CD14-positive monocyte (primary cell): ENCODE measurements around the gene PLA2G4D. TPM values are rescaled to one million over a fixed set of nuclear protein-coding genes. Genes with fewer than 3 reads are reported as not detected.

Experiments used
- DNase-seq, 3 donors: peaks; one replicate each; pipeline ENCODE4 v3.0.0-alpha.2; 2011 to 2022
- H2AFZ ChIP-seq: 2 replicates; pipeline ENCODE4 v1.6.0; 2012; ENCODE audit warnings: mild to moderate bottlenecking, low read depth, low read length, inconsistent platforms; ENCODE audit not compliant: insufficient read depth, poor library complexity, severe bottlenecking
- H3K27ac ChIP-seq, 2 donors: 1 replicate in 1 of 2; 2 replicates in 1 of 2; pipeline ENCODE4 v1.5.1; 2012 to 2013; ENCODE audit warnings: low read length in 2 of 2, control low read depth in 1 of 2, inconsistent platforms in 1 of 2, low read depth in 1 of 2, mild to moderate bottlenecking in 1 of 2
- H3K27me3 ChIP-seq, 2 donors: one replicate each; pipeline versions ENCODE4 v1.6.0 to v1.6.1; 2011 to 2013; ENCODE audit warnings: low read length in 2 of 2; ENCODE audit not compliant: control insufficient read depth in 2 of 2, insufficient read depth in 2 of 2
- H3K36me3 ChIP-seq, 2 donors: replicated peaks in 1 of 2; 1 replicate in 1 of 2; 2 replicates in 1 of 2; pipeline versions ENCODE4 v1.5.1 to v1.6.1; 2012 to 2013; ENCODE audit warnings: low read length in 2 of 2, control low read depth in 1 of 2, inconsistent platforms in 1 of 2, mild to moderate bottlenecking in 1 of 2; ENCODE audit not compliant: insufficient read depth in 2 of 2, control insufficient read depth in 1 of 2
- H3K4me1 ChIP-seq, 2 donors: 1 replicate in 1 of 2; 2 replicates in 1 of 2; pipeline versions ENCODE4 v1.5.1 to v1.6.1; 2012 to 2013; ENCODE audit warnings: low read length in 2 of 2, control low read depth in 1 of 2, inconsistent platforms in 1 of 2, mild to moderate bottlenecking in 1 of 2, moderate library complexity in 1 of 2; ENCODE audit not compliant: insufficient read depth in 2 of 2, control insufficient read depth in 1 of 2
- H3K4me2 ChIP-seq: replicated peaks from 2 replicates; pipeline ENCODE3; 2012; ENCODE audit warnings: low read length, moderate library complexity, mild to moderate bottlenecking; ENCODE audit not compliant: poor library complexity, severe bottlenecking; ENCODE audit errors: extremely low read depth
- H3K4me3 ChIP-seq, 3 experiments: fragments of 200-600 bp in 1 of 3; sonication (generic) in 1 of 3; replicated peaks in 1 of 3; 1 replicate in 2 of 3; 2 replicates in 1 of 3; pipeline ENCODE4 v1.5.1; 2011 to 2013; ENCODE audit warnings: low read length in 3 of 3, mild to moderate bottlenecking in 3 of 3, control low read depth in 2 of 3, low read depth in 2 of 3, inconsistent platforms in 1 of 3, moderate library complexity in 1 of 3
- H3K79me2 ChIP-seq: 2 replicates; pipeline ENCODE4 v1.6.0; 2012; ENCODE audit warnings: mild to moderate bottlenecking, control low read depth, inconsistent platforms, low read length, moderate library complexity; ENCODE audit not compliant: insufficient read depth
- H3K9ac ChIP-seq: 2 replicates; pipeline ENCODE4 v1.6.0; 2017; ENCODE audit warnings: low read length, mild to moderate bottlenecking; ENCODE audit not compliant: insufficient read depth, poor library complexity, severe bottlenecking
- H3K9me3 ChIP-seq, 2 donors: replicated peaks in 1 of 2; 1 replicate in 1 of 2; 2 replicates in 1 of 2; pipeline versions ENCODE4 v1.5.1 to v1.6.1; 2012 to 2013; ENCODE audit warnings: low read length in 2 of 2, control low read depth in 1 of 2; ENCODE audit not compliant: control insufficient read depth in 1 of 2, insufficient read depth in 1 of 2
- H4K20me1 ChIP-seq: 2 replicates; pipeline ENCODE4 v1.6.0; 2012; ENCODE audit warnings: mild to moderate bottlenecking, low read length, control low read depth, moderate library complexity; ENCODE audit not compliant: insufficient read depth
- H3K27ac Mint-ChIP-seq, 7 donors: one replicate each; pipeline ENCODE4 v1.8.0; 2020; ENCODE audit warnings: mild to moderate bottlenecking in 7 of 7, mixed read lengths in 7 of 7, moderate library complexity in 6 of 7, inconsistent platforms in 2 of 7
- H3K27me3 Mint-ChIP-seq, 3 donors: one replicate each; pipeline ENCODE4 v1.8.0; 2021 to 2022; ENCODE audit warnings: low read depth in 3 of 3, mild to moderate bottlenecking in 3 of 3, mixed read lengths in 3 of 3, moderate library complexity in 3 of 3, inconsistent platforms in 1 of 3
- H3K36me3 Mint-ChIP-seq, 2 donors: one replicate each; pipeline ENCODE4 v1.8.0; 2020; ENCODE audit warnings: mixed read lengths in 2 of 2, inconsistent platforms in 1 of 2, mild to moderate bottlenecking in 1 of 2
- H3K4me1 Mint-ChIP-seq: one replicate; pipeline ENCODE4 v1.8.0; 2020; ENCODE audit warnings: mild to moderate bottlenecking, mixed read lengths
- H3K4me3 Mint-ChIP-seq, 2 donors: one replicate each; pipeline ENCODE4 v1.8.0; 2020; ENCODE audit warnings: mild to moderate bottlenecking in 2 of 2, mixed read lengths in 2 of 2, moderate library complexity in 1 of 2
- H3K9me3 Mint-ChIP-seq, 7 donors: one replicate each; pipeline ENCODE4 v1.8.0; 2020 to 2022; ENCODE audit warnings: mixed read lengths in 7 of 7, mild to moderate bottlenecking in 6 of 7, moderate library complexity in 6 of 7, inconsistent platforms in 2 of 7
- WGBS: methylation state at CpG from one replicate; pipeline ENCODE4 v1.1.5; 2013; ENCODE audit warnings: missing lambda C conversion rate; ENCODE audit not compliant: insufficient coverage; 5-methylcytosine and 5-hydroxymethylcytosine counted together
- intact Hi-C, 2 donors: fragments of 100-400 bp; cut with micrococcal nuclease; formaldehyde crosslinking; loops; one replicate each; pipeline versions ENCODE4 v1.15.0 to v1.15.1; 2023
- polyA plus RNA-seq, 3 donors: library from polyadenylated mRNA; depleted of rRNA in 1 of 3; unstranded in 2 of 3; stranded (reverse) in 1 of 3; fragments of 300-500 nt in 2 of 3; fragments of >200 nt in 1 of 3; fragmentation: Illumina TruSeq in 2 of 3; gene quantifications; 1 replicate in 2 of 3; 2 replicates in 1 of 3; pipeline ENCODE4 v1.2.3, GENCODE V29; 2012 to 2021
- TF ChIP-seq, protein P1 (sequence below): fragments of 200-600 bp; IDR thresholded peaks from one replicate; pipeline ENCODE4 v1.8.0; 2022; ENCODE audit warnings: antibody characterized with exemption, mild to moderate bottlenecking

The PLA2G4D gene
- polyA plus RNA-seq, 3 donors: not detected

DNA sequence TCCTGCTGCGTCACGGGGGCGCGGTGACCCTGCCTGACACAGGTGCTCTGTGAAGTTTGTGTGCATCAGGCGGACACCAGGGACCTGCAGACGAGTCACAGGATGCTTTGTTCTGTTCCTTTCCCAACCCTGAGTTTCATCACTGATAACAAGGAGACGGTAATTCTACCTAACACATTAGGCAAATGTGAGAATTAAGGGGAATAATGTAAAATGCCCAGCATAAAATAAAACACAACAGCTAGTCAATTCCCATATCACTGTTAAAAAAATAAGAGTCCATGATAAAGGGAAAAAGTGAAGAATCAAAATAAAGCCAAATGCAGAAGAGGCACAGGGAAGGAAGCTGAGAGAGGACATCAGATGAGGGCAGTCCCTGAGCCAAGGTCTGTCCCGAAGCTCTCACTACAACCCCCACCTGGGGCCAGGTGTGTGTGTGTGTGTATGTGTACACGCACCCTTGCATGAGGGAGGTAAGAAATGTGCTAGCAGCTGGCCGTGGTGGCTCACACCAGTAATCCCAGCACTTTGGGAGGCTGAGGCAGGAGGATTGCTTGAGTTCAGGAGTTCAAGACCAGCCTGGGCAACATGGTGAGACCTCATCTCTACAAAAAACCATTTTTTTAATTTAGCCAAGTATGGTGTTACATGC lies 27.5 kb downstream of the PLA2G4D start:
- Histone ChIP-seq H2AFZ (no peak overlapping the region), H3K36me3 (no peaks in the 10 kb centered on the region), H3K4me3 (no peak overlapping the region), H3K4me1 (no peaks in the 10 kb centered on the region), H3K27ac (no peak overlapping the region), H4K20me1 (no peaks in the 10 kb centered on the region), H3K79me2 (no peaks in the 10 kb centered on the region), H3K9ac (no peak overlapping the region), H3K9me3 (no peaks in the 10 kb centered on the region), H3K4me2 (no peak overlapping the region), H3K27me3 (no peaks in the 10 kb centered on the region)
- Mint-ChIP-seq H3K36me3 (no peaks in the 10 kb centered on the region), H3K9me3 (peaks cover 2 to 9% (median 6%) of the 10 kb centered on the region in 7 donors), H3K27me3 (peaks cover 0 to 12% (median 2%) of the 10 kb centered on the region in 3 donors), H3K4me3 (no peak overlapping the region), H3K27ac (no peak overlapping the region), H3K4me1 (peaks cover 6% of the 10 kb centered on the region)
- intact Hi-C loops: loop anchor here (2.0 kb wide), 1 partner anchor 68 kb away; no protein-coding TSS in a partner anchor
- 10% methylated on average over 4 of the region's 10 CpGs for WGBS
- DNase-seq: no peak
- TF ChIP-seq, protein P1, sequence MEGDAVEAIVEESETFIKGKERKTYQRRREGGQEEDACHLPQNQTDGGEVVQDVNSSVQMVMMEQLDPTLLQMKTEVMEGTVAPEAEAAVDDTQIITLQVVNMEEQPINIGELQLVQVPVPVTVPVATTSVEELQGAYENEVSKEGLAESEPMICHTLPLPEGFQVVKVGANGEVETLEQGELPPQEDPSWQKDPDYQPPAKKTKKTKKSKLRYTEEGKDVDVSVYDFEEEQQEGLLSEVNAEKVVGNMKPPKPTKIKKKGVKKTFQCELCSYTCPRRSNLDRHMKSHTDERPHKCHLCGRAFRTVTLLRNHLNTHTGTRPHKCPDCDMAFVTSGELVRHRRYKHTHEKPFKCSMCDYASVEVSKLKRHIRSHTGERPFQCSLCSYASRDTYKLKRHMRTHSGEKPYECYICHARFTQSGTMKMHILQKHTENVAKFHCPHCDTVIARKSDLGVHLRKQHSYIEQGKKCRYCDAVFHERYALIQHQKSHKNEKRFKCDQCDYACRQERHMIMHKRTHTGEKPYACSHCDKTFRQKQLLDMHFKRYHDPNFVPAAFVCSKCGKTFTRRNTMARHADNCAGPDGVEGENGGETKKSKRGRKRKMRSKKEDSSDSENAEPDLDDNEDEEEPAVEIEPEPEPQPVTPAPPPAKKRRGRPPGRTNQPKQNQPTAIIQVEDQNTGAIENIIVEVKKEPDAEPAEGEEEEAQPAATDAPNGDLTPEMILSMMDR: peak; percentile 28

DNA sequence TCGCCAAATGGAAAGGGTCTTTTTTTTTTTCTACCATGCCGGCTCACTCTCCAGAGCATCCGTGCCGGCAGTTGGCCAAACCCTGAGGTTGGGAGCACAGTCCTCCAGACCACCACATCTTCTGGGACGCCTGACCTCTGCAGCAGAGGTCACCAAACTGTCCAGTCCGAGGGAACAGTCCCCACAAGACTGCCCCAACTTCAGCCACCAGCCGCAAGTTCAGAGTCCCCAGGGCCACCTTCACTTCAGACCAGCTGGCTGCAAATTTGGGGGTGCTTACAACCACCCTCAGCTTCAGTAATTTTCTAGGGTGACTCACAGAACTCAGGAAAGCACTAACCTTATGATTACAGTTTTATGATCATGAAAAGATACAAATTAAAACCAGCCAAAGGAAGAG lies 28.9 kb downstream of the PLA2G4D start:
- Mint-ChIP-seq H3K9me3 (peaks cover 2 to 9% (median 6%) of the 10 kb centered on the region in 7 donors), H3K4me1 (peaks cover 6% of the 10 kb centered on the region), H3K27ac (no peak overlapping the region), H3K4me3 (no peak overlapping the region), H3K27me3 (peaks cover 0 to 12% (median 2%) of the 10 kb centered on the region in 3 donors), H3K36me3 (no peaks in the 10 kb centered on the region)
- no peak overlapping the region for H3K27ac ChIP-seq
- DNase-seq: no peak
- H3K79me2 ChIP-seq: no peaks in the 10 kb centered on the region
- no peaks in the 10 kb centered on the region for H4K20me1 ChIP-seq
- no peaks in the 10 kb centered on the region for H3K27me3 ChIP-seq
- no peak overlapping the region for H3K4me2 ChIP-seq
- no peak overlapping the region for H3K9ac ChIP-seq
- no peak overlapping the region for H3K4me3 ChIP-seq
- no peaks in the 10 kb centered on the region for H3K9me3 ChIP-seq
- WGBS: 66% methylated on average over 5 of the region's 7 CpGs
- intact Hi-C loops: no loop called here
- H3K36me3 ChIP-seq: no peaks in the 10 kb centered on the region
- TF ChIP-seq, protein P1: no peak
- H2AFZ ChIP-seq: no peak overlapping the region
- no peaks in the 10 kb centered on the region for H3K4me1 ChIP-seq
